SK-N-SH (cell line): ENCODE results near the gene DGKI. TPM values are rescaled to one million over a fixed set of nuclear protein-coding genes. Genes with fewer than 3 reads are reported as not detected.

Experiments used
- CTCF ChIA-PET: fragments of 300-600, 350-600 bp; formaldehyde crosslinking; extraction: SDS; loops from one replicate; lab custom pipeline; 2021; lab: Yijun Ruan, JAX
- POLR2A ChIA-PET: fragments of 350-600 bp; sonication (Branson Sonifier 250); formaldehyde crosslinking; extraction: SDS; loops from one replicate; lab custom pipeline; 2020; ENCODE audit warnings: antibody characterized with exemption, inconsistent platforms; lab: Yijun Ruan, JAX
- DNase-seq: peaks from one replicate; pipeline ENCODE4 v3.0.0; 2012
- H2AFZ ChIP-seq: fragments of 200-600 bp; sonication (generic); 2 replicates; pipeline ENCODE4 v1.8.1; 2016; ENCODE audit warnings: antibody characterized with exemption, mild to moderate bottlenecking, low read depth
- H3F3A ChIP-seq: fragments of 200-600 bp; sonication (generic); replicated peaks from 2 replicates; pipeline ENCODE3; 2016; ENCODE audit warnings: antibody characterized with exemption, mild to moderate bottlenecking; ENCODE audit not compliant: insufficient read depth
- H3K27ac ChIP-seq, 2 experiments: fragments of 200-500 bp in 1 of 2; fragments of 200-600 bp in 1 of 2; sonication (Bioruptor generic) in 1 of 2; sonication (generic), shearing (Covaris generic) in 1 of 2; 2 replicates each; pipeline versions ENCODE4 v1.5.1 to v1.6.1; 2014 to 2016; ENCODE audit warnings: low read depth in 2 of 2, inconsistent platforms in 1 of 2, low read length in 1 of 2, mild to moderate bottlenecking in 1 of 2, mixed read lengths in 1 of 2
- H3K27me3 ChIP-seq: fragments of 200-600 bp; sonication (generic), shearing (Covaris generic); 2 replicates; pipeline ENCODE4 v1.6.1; 2016; ENCODE audit warnings: mixed run types; ENCODE audit not compliant: insufficient read depth
- H3K36me3 ChIP-seq, 2 experiments: fragments of 200-500 bp in 1 of 2; fragments of 200-600 bp in 1 of 2; sonication (Bioruptor generic) in 1 of 2; sonication (generic) in 1 of 2; replicated peaks in 1 of 2; 2 replicates each; pipeline versions ENCODE3 to v1.5.1; 2014 to 2016; ENCODE audit warnings: low read length in 1 of 2, mild to moderate bottlenecking in 1 of 2; ENCODE audit not compliant: insufficient read depth in 2 of 2, control insufficient read depth in 1 of 2
- H3K4me1 ChIP-seq, 2 experiments: fragments of 200-500 bp in 1 of 2; fragments of 200-600 bp in 1 of 2; sonication (Bioruptor generic) in 1 of 2; sonication (generic), shearing (Covaris generic) in 1 of 2; 2 replicates each; pipeline versions ENCODE4 v1.5.1 to v1.6.1; 2014 to 2016; ENCODE audit warnings: low read depth in 1 of 2, low read length in 1 of 2, mixed run types in 1 of 2; ENCODE audit not compliant: insufficient read depth in 2 of 2, control insufficient read depth in 1 of 2
- H3K4me2 ChIP-seq: fragments of 200-600 bp; sonication (generic), shearing (Covaris generic); 2 replicates; pipeline ENCODE4 v1.6.1; 2017; ENCODE audit warnings: mixed run types
- H3K4me3 ChIP-seq, 2 experiments: fragments of 200-500 bp in 1 of 2; fragments of 200-600 bp in 1 of 2; sonication (Bioruptor generic) in 1 of 2; sonication (generic), shearing (Covaris generic) in 1 of 2; 2 replicates each; pipeline versions ENCODE4 v1.5.1 to v1.8.1; 2014 to 2016; ENCODE audit warnings: low read depth in 2 of 2, inconsistent platforms in 1 of 2, low read length in 1 of 2, mild to moderate bottlenecking in 1 of 2, mixed read lengths in 1 of 2, moderate library complexity in 1 of 2
- H3K79me2 ChIP-seq: fragments of 200-600 bp; sonication (generic); 2 replicates; pipeline ENCODE4 v1.8.1; 2017; ENCODE audit warnings: mild to moderate bottlenecking; ENCODE audit not compliant: insufficient read depth
- H3K9ac ChIP-seq: fragments of 200-600 bp; sonication (generic); 2 replicates; pipeline ENCODE4 v1.6.1; 2017; ENCODE audit warnings: mixed run types
- H3K9me2 ChIP-seq: fragments of 200-600 bp; sonication (generic); 2 replicates; pipeline ENCODE4 v1.6.1; 2017; ENCODE audit warnings: mixed run types
- H3K9me3 ChIP-seq: fragments of 200-600 bp; sonication (generic); 2 replicates; pipeline ENCODE4 v1.6.1; 2017; ENCODE audit warnings: mixed run types, mild to moderate bottlenecking, moderate library complexity
- H4K20me1 ChIP-seq: fragments of 200-600 bp; sonication (generic); 2 replicates; pipeline ENCODE4 v1.6.1; 2017; ENCODE audit warnings: mild to moderate bottlenecking, mixed run types; ENCODE audit not compliant: insufficient read depth
- CHD2 ChIP-seq: fragments of 150-350 bp; IDR thresholded peaks from 2 replicates; pipeline ENCODE4 v1.6.1; 2018; ENCODE audit warnings: low read length; ENCODE audit not compliant: partially characterized antibody
- EP300 ChIP-seq, 2 experiments: IDR thresholded peaks; 2 replicates each; pipeline versions ENCODE4 v1.4.0 to v1.6.1; 2012; ENCODE audit warnings: borderline replicate concordance in 1 of 2, low read depth in 1 of 2, low read length in 1 of 2
- EZH2phosphoT487 ChIP-seq: fragments of 200-600 bp; sonication (generic); IDR thresholded peaks from 2 replicates; pipeline ENCODE4 v1.6.1; 2017; ENCODE audit warnings: low read depth, mixed run types, mild to moderate bottlenecking, antibody characterized with exemption, moderate library complexity, borderline replicate concordance
- FOSL2 ChIP-seq: IDR thresholded peaks from 2 replicates; pipeline ENCODE4 v1.4.0; 2012; ENCODE audit warnings: low read depth, mild to moderate bottlenecking, moderate library complexity, borderline replicate concordance
- FOXM1 ChIP-seq: IDR thresholded peaks from 2 replicates; pipeline ENCODE4 v1.4.0; 2012; ENCODE audit warnings: low read depth, mild to moderate bottlenecking
- GATA2 ChIP-seq: sonication (generic); formaldehyde crosslinking; IDR thresholded peaks from 2 replicates; pipeline ENCODE4 v1.5.0; 2020; ENCODE audit warnings: mild to moderate bottlenecking, missing genetic modification reagents
- IRF3 ChIP-seq: fragments of 150-350 bp; IDR thresholded peaks from 2 replicates; pipeline ENCODE4 v1.6.1; 2016; ENCODE audit warnings: mild to moderate bottlenecking, low read depth, low read length
- NFIC ChIP-seq: IDR thresholded peaks from 2 replicates; pipeline ENCODE4 v1.4.0; 2012; ENCODE audit warnings: borderline replicate concordance
- NRF1 ChIP-seq: IDR thresholded peaks from 2 replicates; pipeline ENCODE4 v1.6.1; 2012; ENCODE audit warnings: low read depth, mild to moderate bottlenecking, low read length
- POLR2AphosphoS5 ChIP-seq: IDR thresholded peaks from 2 replicates; pipeline ENCODE4 v1.6.1; 2012; ENCODE audit warnings: low read depth, low read length
- RAD21 ChIP-seq: IDR thresholded peaks from 2 replicates; pipeline ENCODE4 v1.6.1; 2012; ENCODE audit warnings: mild to moderate bottlenecking, low read length
- RFX5 ChIP-seq: IDR thresholded peaks from 2 replicates; pipeline ENCODE4 v1.6.1; 2012; ENCODE audit warnings: mild to moderate bottlenecking, improper control_type of control experiment, low read length
- SMC3 ChIP-seq: IDR thresholded peaks from 2 replicates; pipeline ENCODE4 v1.6.1; 2012; ENCODE audit warnings: low read depth, low read length, improper control_type of control experiment
- TAF1 ChIP-seq: IDR thresholded peaks from 2 replicates; pipeline ENCODE4 v1.6.1; 2012; ENCODE audit warnings: low read depth, mild to moderate bottlenecking, low read length, moderate library complexity, borderline replicate concordance
- TCF12 ChIP-seq: IDR thresholded peaks from 2 replicates; pipeline ENCODE4 v1.4.0; 2012
- USF2 ChIP-seq: fragments of 150-350 bp; IDR thresholded peaks from 2 replicates; pipeline ENCODE4 v1.6.1; 2017; ENCODE audit warnings: antibody characterized with exemption, low read length, low read depth, borderline replicate concordance
- YY1 ChIP-seq: IDR thresholded peaks from 2 replicates; pipeline ENCODE4 v1.4.0; 2012; ENCODE audit warnings: low read depth, mild to moderate bottlenecking
- ZBTB33 ChIP-seq: IDR thresholded peaks from 2 replicates; pipeline ENCODE4 v1.4.0; 2012; ENCODE audit warnings: low read depth, borderline replicate concordance
- WGBS: methylation state at CpG from one replicate; pipeline ENCODE4 v1.1.6; 2017; ENCODE audit warnings: low lambda C conversion rate; 5-methylcytosine and 5-hydroxymethylcytosine counted together
- polyA plus RNA-seq, 3 experiments: library from polyadenylated mRNA; depleted of rRNA; stranded (reverse); fragments of >200 nt; gene quantifications; 2 replicates each; pipeline ENCODE4 v1.2.3, GENCODE V29; 2012

DGKI gene
- polyA plus RNA-seq, 1 of the 3 experiments (the other 2 are of a cell fraction): 1.3 TPM

- Histone ChIP-seq H3K79me2 (no peaks in the 10 kb centered on the region), H3K9me2 (no peaks in the 10 kb centered on the region), H3F3A (no peaks in the 10 kb centered on the region)
- TF ChIP-seq RFX5 (no peak), IRF3 (no peak), USF2 (no peak), NRF1 (no peak)
- TF ChIP-seq, all 33 proteins: peak for 0
- Histone ChIP-seq H4K20me1 (no peaks in the 10 kb centered on the region), H3K27me3 (no peaks in the 10 kb centered on the region), H2AFZ (no peak overlapping the region), H3K9me3 (no peaks in the 10 kb centered on the region), H3K36me3 (peaks cover 0 to 6% of the 10 kb centered on the region in 2 experiments), H3K4me2 (no peak overlapping the region), H3K4me1 (no peaks in the 10 kb centered on the region), H3K27ac (no peak overlapping the region), H3K9ac (no peak overlapping the region), H3K4me3 (no peak overlapping the region)
- ChIA-PET POLR2A (no interaction called here), CTCF (interaction anchor here (0.7 to 1.5 kb wide), 5 partner anchors 10 to 14 kb away, joined by 3 to 7 read pairs (median 5); no protein-coding TSS in a partner anchor)
- no peak for DNase-seq
These were observed 204.7 kb downstream of the DGKI start for GRCh38 chr7:137642031-137642430.

GRCh38 chr7:137636376-137636775 lies 210.4 kb downstream of the DGKI start:
- no peak for DNase-seq
- Histone ChIP-seq H3K4me3 (no peak overlapping the region), H4K20me1 (no peaks in the 10 kb centered on the region), H3F3A (no peaks in the 10 kb centered on the region), H3K9me3 (no peaks in the 10 kb centered on the region), H3K4me2 (no peak overlapping the region), H3K27me3 (no peaks in the 10 kb centered on the region), H3K9me2 (no peaks in the 10 kb centered on the region), H3K79me2 (no peaks in the 10 kb centered on the region), H3K4me1 (no peaks in the 10 kb centered on the region), H3K9ac (no peak overlapping the region), H2AFZ (no peak overlapping the region), H3K27ac (no peak overlapping the region), H3K36me3 (no peaks in the 10 kb centered on the region)
- TF ChIP-seq FOSL2 (no peak), GATA2 (CRISPR knock-in tag) (no peak), NFIC (no peak)
- ChIA-PET POLR2A (no interaction called here), CTCF (interaction anchor here (0.9 to 3.5 kb wide), 3 partner anchors 10 to 23 kb away, joined by 3 to 18 read pairs (median 5); no protein-coding TSS in a partner anchor)
- WGBS: 74% methylated on average over 2 of the region's 2 CpGs

GRCh38 chr7:137635874-137636273 lies 210.9 kb downstream of the DGKI start:
- no peaks in the 10 kb centered on the region for H4K20me1 ChIP-seq
- H3F3A ChIP-seq: no peaks in the 10 kb centered on the region
- H3K9me2 ChIP-seq: no peaks in the 10 kb centered on the region
- no peak overlapping the region for H3K27ac ChIP-seq
- no peaks in the 10 kb centered on the region for H3K27me3 ChIP-seq
- H2AFZ ChIP-seq: no peak overlapping the region
- H3K9me3 ChIP-seq: no peaks in the 10 kb centered on the region
- H3K9ac ChIP-seq: no peak overlapping the region
- H3K4me1 ChIP-seq: no peaks in the 10 kb centered on the region
- ChIA-PET CTCF (interaction anchor here (0.9 to 3.5 kb wide), 4 partner anchors 9 to 23 kb away, joined by 3 to 18 read pairs (median 6); no protein-coding TSS in a partner anchor), POLR2A (no interaction called here)
- no peak overlapping the region for H3K4me3 ChIP-seq
- H3K36me3 ChIP-seq: no peaks in the 10 kb centered on the region
- no peak overlapping the region for H3K4me2 ChIP-seq
- 66% methylated on average over 6 of the region's 6 CpGs for WGBS
- no peaks in the 10 kb centered on the region for H3K79me2 ChIP-seq
- DNase-seq: no peak
- TF ChIP-seq SMC3 (no peak), CHD2 (no peak), POLR2AphosphoS5 (no peak), TAF1 (no peak), NRF1 (no peak), TCF12 (no peak), RAD21 (no peak), EZH2phosphoT487 (no peak), FOXM1 (no peak), FOSL2 (no peak), YY1 (no peak), ZBTB33 (no peak), EP300 (IDR thresholded peaks at IDR 0.05; ENCODE audit: borderline replicate concordance in 1 of 2, low read depth in 1 of 2, low read length in 1 of 2) (no peak)
